ENCODE data around the gene ZNF576. TPM values are rescaled to one million over a fixed set of nuclear protein-coding genes. Genes with fewer than 3 reads are reported as not detected.

The ZNF576 gene
- total and polyA plus RNA-seq, 2 of the 13 experiments (the other 11 are each of a cell fraction or from before 2014, with no cell fraction given), result 7.2 to 9.6 TPM

- no peak for TF ChIP-seq ETS1 (CRISPR knock-in tag; IDR thresholded peaks at IDR 0.05)
- no peak for TF ChIP-seq ZFP36L2 (CRISPR knock-in tag; IDR thresholded peaks at IDR 0.05)
- no peak for TF ChIP-seq MNT (IDR thresholded peaks at IDR 0.05)
- TF ChIP-seq YY1 (IDR thresholded peaks at IDR 0.05; ENCODE audit: insufficient read depth, insufficient replicate concordance, low read depth, low read length), result peak; percentile 32
- no peak for TF ChIP-seq ZNF850 (CRISPR knock-in tag; conservative IDR thresholded peaks at IDR 0.05)
- peak; percentile 46; the same call in 1 of the 2 replicates for TF ChIP-seq RXRB (CRISPR knock-in tag; IDR thresholded peaks at IDR 0.05; ENCODE audit: borderline replicate concordance)
- no peak for TF ChIP-seq SMC3 (IDR thresholded peaks at IDR 0.05; ENCODE audit: low read length)
- 0 out of 2 replicates have a peak, but pooled peaks have one; percentile 49 for TF ChIP-seq ZNF230 (CRISPR knock-in tag; IDR thresholded peaks at IDR 0.05)
- TF ChIP-seq HBP1 (CRISPR knock-in tag; IDR thresholded peaks at IDR 0.05; ENCODE audit: low read depth), result peak; percentile 35; the same call in 1 of the 2 replicates
- TF ChIP-seq GPBP1L1 (CRISPR knock-in tag; IDR thresholded peaks at IDR 0.05), result no peak
- TF ChIP-seq PAX8 (CRISPR knock-in tag; IDR thresholded peaks at IDR 0.05; ENCODE audit: borderline replicate concordance), result no peak
- TF ChIP-seq ARNT2 (CRISPR knock-in tag; IDR thresholded peaks at IDR 0.05; ENCODE audit: low read depth), result no peak
- no peak for TF ChIP-seq ZNF232 (CRISPR knock-in tag; IDR thresholded peaks at IDR 0.05; ENCODE audit: borderline replicate concordance)
- TF ChIP-seq ZNF33A (CRISPR knock-in tag; IDR thresholded peaks at IDR 0.05; ENCODE audit: borderline replicate concordance), result no peak
- no peak; the same call in 1 of the 2 replicates for TF ChIP-seq NCOA2 (CRISPR knock-in tag; IDR thresholded peaks at IDR 0.05)
- TF ChIP-seq ZBTB20 (CRISPR knock-in tag; IDR thresholded peaks at IDR 0.05; ENCODE audit: borderline replicate concordance, low read depth), result no peak
- TF ChIP-seq ZNF350 (CRISPR knock-in tag; IDR thresholded peaks at IDR 0.05; ENCODE audit: borderline replicate concordance, low read depth), result peak; percentile 86; the same call in 1 of the 2 replicates
- 0 out of 2 replicates have a peak, but pooled peaks have one; percentile 41 for TF ChIP-seq ZNF891 (CRISPR knock-in tag; IDR thresholded peaks at IDR 0.05)
- TF ChIP-seq TBX2 (CRISPR knock-in tag; IDR thresholded peaks at IDR 0.05; ENCODE audit: borderline replicate concordance), result peak; percentile 68
- TF ChIP-seq TRIM24 (CRISPR knock-in tag; IDR thresholded peaks at IDR 0.05), result no peak
- no peak for TF ChIP-seq ZBTB49 (CRISPR knock-in tag; IDR thresholded peaks at IDR 0.05; ENCODE audit: borderline replicate concordance)
- TF ChIP-seq HOXA5 (CRISPR knock-in tag; IDR thresholded peaks at IDR 0.05), result no peak
These were observed 38.6 kb downstream of the ZNF576 start (continued) for GRCh38 chr19:43634872-43635560.
